Panc1 (cell line): ENCODE results near the gene CD164L2.

Source experiments
- POLR2AphosphoS5 ChIP-seq: IDR thresholded peaks from 2 replicates; pipeline ENCODE4 v1.6.1; 2012; ENCODE audit warnings: mild to moderate bottlenecking, low read depth, low read length, moderate library complexity
- REST ChIP-seq, 2 experiments: IDR thresholded peaks; 2 replicates each; pipeline ENCODE4 v1.6.1; 2011 to 2012; ENCODE audit warnings: low read depth in 2 of 2, control low read depth in 1 of 2, low read length in 1 of 2, mild to moderate bottlenecking in 1 of 2, moderate library complexity in 1 of 2; ENCODE audit not compliant: insufficient read depth in 1 of 2
- TCF7L2 ChIP-seq: IDR thresholded peaks from 2 replicates; pipeline ENCODE4 v1.6.1; 2011; ENCODE audit warnings: mild to moderate bottlenecking, low read depth, low read length, inconsistent platforms
- TF ChIP-seq, protein P1 (sequence below): fragments of 450-650 bp; IDR thresholded peaks from 2 replicates; pipeline ENCODE4 v1.5.1; 2017; ENCODE audit warnings: mild to moderate bottlenecking

DNA sequence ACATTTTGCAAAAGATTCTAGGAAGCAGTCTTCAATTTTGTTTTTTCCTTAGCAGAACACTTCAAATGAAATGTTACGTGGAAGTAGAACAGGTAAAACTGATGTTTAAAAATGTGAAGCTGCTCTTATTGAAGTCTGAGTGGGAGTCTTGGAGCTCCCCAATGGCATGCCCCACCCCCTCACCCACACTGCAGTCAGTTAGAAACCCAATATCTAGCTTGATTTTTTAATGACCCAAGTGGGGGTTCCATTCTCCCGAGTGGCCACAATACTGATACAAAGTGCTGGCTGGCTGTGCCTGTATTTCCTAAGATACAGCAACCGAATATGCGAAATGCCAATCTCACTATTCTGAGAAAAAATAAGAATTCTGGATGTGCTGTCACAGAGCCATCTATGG is 40.6 kb upstream of the CD164L2 start:
- TF ChIP-seq, protein P1, sequence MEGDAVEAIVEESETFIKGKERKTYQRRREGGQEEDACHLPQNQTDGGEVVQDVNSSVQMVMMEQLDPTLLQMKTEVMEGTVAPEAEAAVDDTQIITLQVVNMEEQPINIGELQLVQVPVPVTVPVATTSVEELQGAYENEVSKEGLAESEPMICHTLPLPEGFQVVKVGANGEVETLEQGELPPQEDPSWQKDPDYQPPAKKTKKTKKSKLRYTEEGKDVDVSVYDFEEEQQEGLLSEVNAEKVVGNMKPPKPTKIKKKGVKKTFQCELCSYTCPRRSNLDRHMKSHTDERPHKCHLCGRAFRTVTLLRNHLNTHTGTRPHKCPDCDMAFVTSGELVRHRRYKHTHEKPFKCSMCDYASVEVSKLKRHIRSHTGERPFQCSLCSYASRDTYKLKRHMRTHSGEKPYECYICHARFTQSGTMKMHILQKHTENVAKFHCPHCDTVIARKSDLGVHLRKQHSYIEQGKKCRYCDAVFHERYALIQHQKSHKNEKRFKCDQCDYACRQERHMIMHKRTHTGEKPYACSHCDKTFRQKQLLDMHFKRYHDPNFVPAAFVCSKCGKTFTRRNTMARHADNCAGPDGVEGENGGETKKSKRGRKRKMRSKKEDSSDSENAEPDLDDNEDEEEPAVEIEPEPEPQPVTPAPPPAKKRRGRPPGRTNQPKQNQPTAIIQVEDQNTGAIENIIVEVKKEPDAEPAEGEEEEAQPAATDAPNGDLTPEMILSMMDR = no peak
- no peak for TF ChIP-seq REST (IDR thresholded peaks at IDR 0.05; ENCODE audit: insufficient read depth in 1 of 2, low read depth in 2 of 2, low read length in 1 of 2)
- no peak for TF ChIP-seq POLR2AphosphoS5
- no peak for TF ChIP-seq TCF7L2
